ENCODE results near the gene AFAP1.
A peak's percentile ranks its signal among the peaks of the same experiment; 100 is the strongest.

The AFAP1 gene

GRCh38 chr4:7976025-7976424 is 36.4 kb upstream of the AFAP1 start:
- no peaks in the 10 kb centered on the region for H3K9me3 ChIP-seq (ENCODE audit: insufficient read depth, low read length)
- H3K27me3 ChIP-seq (ENCODE audit: insufficient read depth, insufficient read length): no peaks in the 10 kb centered on the region
- DNase-seq (ENCODE audit: low read depth, low spot score): no peak
- no peaks in the 10 kb centered on the region for H3K36me3 ChIP-seq (ENCODE audit: insufficient read depth, insufficient read length, low read length)
- peaks cover 20% of the 10 kb centered on the region for H3K4me1 ChIP-seq (ENCODE audit: insufficient read depth, insufficient read length)
- H3K9ac ChIP-seq (ENCODE audit: insufficient read length, low read depth): no peak overlapping the region
- TF ChIP-seq SUZ12 (IDR thresholded peaks at IDR 0.05; ENCODE audit: extremely low read depth, insufficient read depth, insufficient read length) (no peak), ZNF274 (IDR thresholded peaks at IDR 0.05; ENCODE audit: low read depth, low read length) (no peak), YY1 (IDR thresholded peaks at IDR 0.05; ENCODE audit: insufficient read depth, insufficient read length) (no peak)
- no peak overlapping the region for H3K4me3 ChIP-seq (ENCODE audit: insufficient read length, low read depth)

GRCh38 chr4:7974425-7974824 is 34.8 kb upstream of the AFAP1 start:
- H3K4me1 ChIP-seq (ENCODE audit: insufficient read depth, insufficient read length): peaks cover 33% of the 10 kb centered on the region
- H3K36me3 ChIP-seq (ENCODE audit: insufficient read depth, insufficient read length, low read length): no peaks in the 10 kb centered on the region
- no peak overlapping the region for H3K9ac ChIP-seq (ENCODE audit: insufficient read length, low read depth)
- no peaks in the 10 kb centered on the region for H3K27me3 ChIP-seq (ENCODE audit: insufficient read depth, insufficient read length)
- H3K9me3 ChIP-seq (ENCODE audit: insufficient read depth, low read length): no peaks in the 10 kb centered on the region
- no peak for TF ChIP-seq ZNF274 (IDR thresholded peaks at IDR 0.05; ENCODE audit: low read depth, low read length)
- TF ChIP-seq YY1 (IDR thresholded peaks at IDR 0.05; ENCODE audit: insufficient read depth, insufficient read length): no peak
- TF ChIP-seq SUZ12 (IDR thresholded peaks at IDR 0.05; ENCODE audit: extremely low read depth, insufficient read depth, insufficient read length): no peak
- DNase-seq (ENCODE audit: low read depth, low spot score): no peak
- no peak overlapping the region for H3K4me3 ChIP-seq (ENCODE audit: insufficient read length, low read depth)

DNA sequence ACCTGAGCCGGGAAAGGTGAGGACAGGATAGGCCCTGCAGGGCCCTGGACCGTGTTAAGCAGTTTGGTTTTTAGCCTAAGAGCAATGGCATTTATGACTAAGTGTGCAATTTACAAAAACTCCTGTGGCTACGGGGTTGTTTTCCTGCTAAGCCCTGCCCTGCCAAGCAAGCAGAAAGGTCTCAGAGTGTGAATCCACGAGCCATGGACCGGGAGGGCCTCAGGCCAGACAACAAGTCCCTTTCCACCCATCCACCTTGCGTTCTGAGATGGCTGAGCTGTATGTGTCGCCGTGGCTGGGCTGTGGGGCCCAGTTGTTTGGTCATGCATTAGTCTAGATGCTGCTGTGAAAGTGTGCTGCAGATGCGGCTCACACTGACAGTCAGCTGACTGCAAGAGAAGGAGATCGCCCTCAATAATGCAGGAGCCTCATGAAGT is 33.9 kb upstream of the AFAP1 start:
- Histone ChIP-seq H3K4me1 (ENCODE audit: insufficient read depth, insufficient read length) (peaks cover 28% of the 10 kb centered on the region), H3K9ac (ENCODE audit: insufficient read length, low read depth) (no peak overlapping the region), H3K36me3 (ENCODE audit: insufficient read depth, insufficient read length, low read length) (no peaks in the 10 kb centered on the region), H3K27me3 (ENCODE audit: insufficient read depth, insufficient read length) (no peaks in the 10 kb centered on the region), H3K4me3 (ENCODE audit: insufficient read length, low read depth) (no peak overlapping the region), H3K9me3 (ENCODE audit: insufficient read depth, low read length) (no peaks in the 10 kb centered on the region)
- TF ChIP-seq SUZ12 (IDR thresholded peaks at IDR 0.05; ENCODE audit: extremely low read depth, insufficient read depth, insufficient read length): no peak
- no peak for TF ChIP-seq YY1 (IDR thresholded peaks at IDR 0.05; ENCODE audit: insufficient read depth, insufficient read length)
- TF ChIP-seq ZNF274 (IDR thresholded peaks at IDR 0.05; ENCODE audit: low read depth, low read length): no peak
- DNase-seq (ENCODE audit: low read depth, low spot score): no peak

GRCh38 chr4:7971881-7972500 is 32.3 kb upstream of the AFAP1 start:
- Histone ChIP-seq H3K4me1 (ENCODE audit: insufficient read depth, insufficient read length) (peaks cover 28% of the 10 kb centered on the region), H3K9me3 (ENCODE audit: insufficient read depth, low read length) (no peaks in the 10 kb centered on the region), H3K27me3 (ENCODE audit: insufficient read depth, insufficient read length) (no peaks in the 10 kb centered on the region), H3K36me3 (ENCODE audit: insufficient read depth, insufficient read length, low read length) (no peaks in the 10 kb centered on the region), H3K9ac (ENCODE audit: insufficient read length, low read depth) (peak overlapping the region; percentile 37), H3K4me3 (ENCODE audit: insufficient read length, low read depth) (no peak overlapping the region)
- DNase-seq (ENCODE audit: low read depth, low spot score): no peak
- TF ChIP-seq ZNF274 (IDR thresholded peaks at IDR 0.05; ENCODE audit: low read depth, low read length) (no peak), YY1 (IDR thresholded peaks at IDR 0.05; ENCODE audit: insufficient read depth, insufficient read length) (no peak), SUZ12 (IDR thresholded peaks at IDR 0.05; ENCODE audit: extremely low read depth, insufficient read depth, insufficient read length) (no peak)

- Histone ChIP-seq H3K9me3 (ENCODE audit: insufficient read depth, low read length) (no peaks in the 10 kb centered on the region), H3K4me3 (ENCODE audit: insufficient read length, low read depth) (no peak overlapping the region), H3K9ac (ENCODE audit: insufficient read length, low read depth) (peak overlapping the region; percentile 73), H3K27me3 (ENCODE audit: insufficient read depth, insufficient read length) (no peaks in the 10 kb centered on the region), H3K36me3 (ENCODE audit: insufficient read depth, insufficient read length, low read length) (no peaks in the 10 kb centered on the region), H3K4me1 (ENCODE audit: insufficient read depth, insufficient read length) (peaks cover 28% of the 10 kb centered on the region)
- no peak for DNase-seq (ENCODE audit: low read depth, low spot score)
- TF ChIP-seq ZNF274 (IDR thresholded peaks at IDR 0.05; ENCODE audit: low read depth, low read length): no peak
- no peak for TF ChIP-seq YY1 (IDR thresholded peaks at IDR 0.05; ENCODE audit: insufficient read depth, insufficient read length)
- no peak for TF ChIP-seq SUZ12 (IDR thresholded peaks at IDR 0.05; ENCODE audit: extremely low read depth, insufficient read depth, insufficient read length)
Observed at GRCh38 chr4:7971159-7971631, 31.5 kb upstream of the AFAP1 start.

DNA sequence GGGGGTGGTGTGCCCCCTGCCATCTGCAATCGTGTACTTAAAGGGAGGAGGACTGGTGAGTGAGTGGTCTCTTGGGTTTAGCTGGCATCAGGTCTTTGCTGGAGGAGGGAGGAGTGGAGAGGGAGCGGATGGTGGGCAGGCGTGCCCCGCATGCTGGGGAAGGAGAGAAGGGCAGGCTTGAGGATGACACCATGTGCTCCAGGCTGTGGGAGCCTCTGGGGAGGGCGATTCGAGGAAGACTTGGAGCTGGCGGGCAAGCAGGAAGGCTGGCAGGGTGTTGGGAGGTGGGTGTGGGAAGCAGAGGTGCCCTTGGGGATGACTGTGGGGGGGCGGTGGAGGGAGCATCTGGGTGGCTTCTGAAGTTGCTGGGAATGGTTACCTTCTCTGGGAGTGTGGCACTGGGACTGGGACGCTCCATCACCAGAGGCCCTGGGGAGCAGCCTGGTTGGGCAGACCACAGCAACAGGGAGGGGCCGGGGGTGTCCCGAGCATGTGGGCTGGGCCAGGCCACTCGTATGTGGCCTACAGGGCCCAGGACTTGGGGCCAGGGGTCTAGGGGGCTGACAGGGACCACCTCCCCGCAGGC is 30.8 kb upstream of the AFAP1 start:
- no peak overlapping the region for H3K4me3 ChIP-seq (ENCODE audit: insufficient read length, low read depth)

DNA sequence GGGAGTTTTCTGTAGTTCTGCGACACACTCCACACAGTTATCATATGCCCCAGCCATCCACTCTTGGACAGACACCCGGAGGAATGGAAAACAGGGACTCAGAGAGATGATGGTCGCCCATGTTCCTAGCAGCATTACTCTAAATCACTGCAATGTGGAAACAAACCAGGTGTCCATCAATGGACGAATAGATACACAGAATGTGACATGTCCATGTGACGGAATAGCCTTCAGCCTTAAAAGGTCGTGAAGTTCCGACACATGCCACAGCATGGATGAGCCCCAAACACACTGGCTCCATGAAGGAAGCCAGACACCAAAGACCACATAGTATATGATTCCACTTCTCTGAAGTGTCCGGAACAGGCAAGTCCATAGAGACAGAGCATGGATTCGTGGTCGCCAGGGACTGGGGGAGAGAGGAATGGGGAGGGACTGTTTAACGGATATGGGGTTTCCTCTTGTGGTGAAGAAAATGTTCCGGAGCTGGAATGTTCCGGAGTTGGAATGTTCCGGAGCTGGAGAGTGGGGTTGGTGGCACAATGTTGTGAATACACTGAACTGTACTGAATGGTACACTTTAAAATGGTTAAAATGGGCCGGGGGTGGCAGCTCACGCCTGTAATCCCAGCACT is 28.7 kb upstream of the AFAP1 start:
- H3K27me3 ChIP-seq (ENCODE audit: insufficient read depth, insufficient read length): no peaks in the 10 kb centered on the region
- H3K36me3 ChIP-seq (ENCODE audit: insufficient read depth, insufficient read length, low read length): no peaks in the 10 kb centered on the region
- no peaks in the 10 kb centered on the region for H3K9me3 ChIP-seq (ENCODE audit: insufficient read depth, low read length)
- H3K9ac ChIP-seq (ENCODE audit: insufficient read length, low read depth): no peak overlapping the region
- no peak for DNase-seq (ENCODE audit: low read depth, low spot score)
- TF ChIP-seq ZNF274 (IDR thresholded peaks at IDR 0.05; ENCODE audit: low read depth, low read length) (no peak), SUZ12 (IDR thresholded peaks at IDR 0.05; ENCODE audit: extremely low read depth, insufficient read depth, insufficient read length) (no peak), YY1 (IDR thresholded peaks at IDR 0.05; ENCODE audit: insufficient read depth, insufficient read length) (no peak)
- H3K4me3 ChIP-seq (ENCODE audit: insufficient read length, low read depth): no peak overlapping the region
- peaks cover 32% of the 10 kb centered on the region for H3K4me1 ChIP-seq (ENCODE audit: insufficient read depth, insufficient read length)

More for the DNA sequence above, 30.8 kb upstream of the AFAP1 start:
- DNase-seq (ENCODE audit: low read depth, low spot score): no peak
- Histone ChIP-seq H3K9ac (ENCODE audit: insufficient read length, low read depth) (peak overlapping the region; percentile 73), H3K27me3 (ENCODE audit: insufficient read depth, insufficient read length) (no peaks in the 10 kb centered on the region), H3K4me1 (ENCODE audit: insufficient read depth, insufficient read length) (peaks cover 29% of the 10 kb centered on the region), H3K36me3 (ENCODE audit: insufficient read depth, insufficient read length, low read length) (no peaks in the 10 kb centered on the region), H3K9me3 (ENCODE audit: insufficient read depth, low read length) (no peaks in the 10 kb centered on the region)
- TF ChIP-seq YY1 (IDR thresholded peaks at IDR 0.05; ENCODE audit: insufficient read depth, insufficient read length): no peak
- no peak for TF ChIP-seq ZNF274 (IDR thresholded peaks at IDR 0.05; ENCODE audit: low read depth, low read length)
- TF ChIP-seq SUZ12 (IDR thresholded peaks at IDR 0.05; ENCODE audit: extremely low read depth, insufficient read depth, insufficient read length): no peak
